ENCODE data around the gene ATF7.

DNA sequence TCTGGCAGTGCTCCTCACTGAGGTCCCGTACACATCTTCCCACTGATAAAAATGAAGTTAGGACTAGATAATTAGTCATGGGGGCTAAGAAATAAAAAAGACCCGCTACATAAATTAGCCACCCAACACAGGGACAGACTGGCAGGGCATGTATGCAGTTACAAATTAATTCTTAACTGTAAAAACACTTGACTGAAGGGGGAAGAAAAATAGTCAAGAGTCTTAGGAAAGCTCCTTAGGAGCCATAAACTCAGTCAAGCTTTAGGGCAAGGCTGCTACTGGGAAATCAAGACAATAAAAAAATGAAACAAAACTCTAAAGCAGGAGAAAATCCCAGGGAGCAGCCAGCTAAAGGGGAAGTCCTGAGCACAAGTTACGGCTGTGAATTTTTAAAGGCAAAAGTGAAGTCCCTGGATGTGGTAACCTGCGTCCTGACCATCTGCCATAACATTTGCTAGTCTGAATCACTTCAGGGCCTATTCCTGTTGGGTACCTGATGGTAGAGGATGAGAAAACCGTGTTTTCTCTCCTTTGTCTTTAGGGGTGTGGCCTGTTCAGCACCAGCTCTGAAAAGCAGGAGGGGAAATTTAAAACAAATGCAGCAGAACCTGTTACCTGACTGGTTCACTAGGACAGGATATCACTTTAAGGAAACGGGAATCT, 111.4 kb downstream of the ATF7 start:
- TF ChIP-seq GATA2 (IDR thresholded peaks at IDR 0.05; ENCODE audit: low read depth, low read length): no peak
- no peak for TF ChIP-seq GATA3 (IDR thresholded peaks at IDR 0.05; ENCODE audit: low read depth, low read length)

Data from SH-SY5Y (cell line).